MM.1S (cell line): ENCODE measurements around the gene NMNAT3.

Experiments
- DNase-seq: peaks from one replicate; pipeline ENCODE4 v3.0.0-alpha.2; 2015
- H2AFZ ChIP-seq: fragments of 300-600 bp; sonication (generic); 2 replicates; pipeline ENCODE4 v1.6.0; 2016; ENCODE audit warnings: antibody characterized with exemption, low read length
- H3F3A ChIP-seq: fragments of 300-600 bp; sonication (generic); 2 replicates; pipeline ENCODE4 v1.6.1; 2016; ENCODE audit warnings: mild to moderate bottlenecking, antibody characterized with exemption, low read length, moderate library complexity, mixed read lengths; ENCODE audit not compliant: insufficient read depth
- H3K27ac ChIP-seq: fragments of 300-600 bp; sonication (generic); 2 replicates; pipeline ENCODE4 v1.5.1; 2016; ENCODE audit warnings: mild to moderate bottlenecking, low read length
- H3K27me3 ChIP-seq: fragments of 300-600 bp; sonication (generic); replicated peaks from 2 replicates; pipeline ENCODE4 v1.6.0; 2016; ENCODE audit warnings: low read length; ENCODE audit not compliant: insufficient read depth
- H3K36me3 ChIP-seq: fragments of 300-600 bp; sonication (generic); replicated peaks from 2 replicates; pipeline ENCODE4 v1.6.1; 2016; ENCODE audit warnings: mild to moderate bottlenecking, low read length, mixed read lengths; ENCODE audit not compliant: insufficient read depth
- H3K4me1 ChIP-seq: fragments of 300-600 bp; sonication (generic); 2 replicates; pipeline ENCODE4 v1.6.1; 2016; ENCODE audit warnings: low read length, mixed read lengths
- H3K4me2 ChIP-seq: fragments of 300-600 bp; sonication (generic); 2 replicates; pipeline ENCODE4 v1.6.0; 2016; ENCODE audit warnings: low read depth, low read length
- H3K4me3 ChIP-seq: fragments of 300-600 bp; sonication (generic); 2 replicates; pipeline ENCODE4 v1.5.1; 2016; ENCODE audit warnings: low read length, mixed read lengths
- H3K79me2 ChIP-seq: fragments of 300-600 bp; sonication (generic); 2 replicates; pipeline ENCODE4 v1.6.1; 2016; ENCODE audit warnings: mixed run types, low read length, mixed read lengths
- H3K9ac ChIP-seq: fragments of 300-600 bp; sonication (generic); 2 replicates; pipeline ENCODE4 v1.6.1; 2016; ENCODE audit warnings: low read length, mixed read lengths
- H3K9me2 ChIP-seq: fragments of 300-600 bp; sonication (generic); replicated peaks from 2 replicates; pipeline ENCODE4 v1.6.1; 2016; ENCODE audit warnings: mild to moderate bottlenecking, low read length, mixed read lengths; ENCODE audit not compliant: insufficient read depth
- H3K9me3 ChIP-seq: fragments of 300-600 bp; sonication (generic); replicated peaks from 2 replicates; pipeline ENCODE4 v1.6.1; 2016; ENCODE audit warnings: mild to moderate bottlenecking, low read length, mixed read lengths; ENCODE audit not compliant: insufficient read depth
- H4K20me1 ChIP-seq: fragments of 300-600 bp; sonication (generic); 2 replicates; pipeline ENCODE4 v1.6.1; 2016; ENCODE audit warnings: mild to moderate bottlenecking, low read length, moderate library complexity, mixed read lengths; ENCODE audit not compliant: insufficient read depth
- EZH2 ChIP-seq: fragments of 300-600 bp; sonication (generic); optimal IDR thresholded peaks from 2 replicates; pipeline ENCODE3; 2017; ENCODE audit warnings: low read depth, mild to moderate bottlenecking, antibody characterized with exemption, low read length, mixed read lengths
- EZH2phosphoT487 ChIP-seq: fragments of 300-600 bp; sonication (generic); IDR thresholded peaks from 2 replicates; pipeline ENCODE4 v1.6.1; 2018; ENCODE audit warnings: antibody characterized with exemption, low read length
- TF ChIP-seq, protein P1 (sequence below): fragments of 300-600 bp; sonication (generic); IDR thresholded peaks from 2 replicates; pipeline ENCODE4 v1.5.1; 2016; ENCODE audit warnings: antibody characterized with exemption, low read length, mixed read lengths

Gene NMNAT3

DNA sequence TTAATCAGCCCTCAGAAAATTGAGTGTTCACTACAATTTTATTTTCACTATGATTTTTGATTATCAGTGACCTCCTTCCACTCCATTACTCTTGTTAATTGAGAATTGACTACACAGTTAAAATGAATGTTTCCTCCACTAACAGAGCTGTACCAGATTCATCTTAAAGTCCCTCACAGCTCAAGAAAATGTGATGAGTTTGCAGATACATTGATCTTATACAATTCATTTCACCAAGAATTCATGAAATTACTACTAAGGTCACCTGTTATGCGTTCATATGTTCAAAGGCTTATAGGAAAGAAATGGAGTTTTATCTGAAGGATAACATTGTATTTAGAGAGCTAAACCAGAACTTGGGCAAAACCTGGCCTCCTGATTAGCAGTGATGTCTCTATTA is 17.5 kb downstream of the NMNAT3 start:
- no peak overlapping the region for H3K4me3 ChIP-seq
- H3K4me1 ChIP-seq = no peaks in the 10 kb centered on the region
- no peaks in the 10 kb centered on the region for H3K9me2 ChIP-seq
- H3K4me2 ChIP-seq = no peak overlapping the region
- no peak overlapping the region for H2AFZ ChIP-seq
- no peaks in the 10 kb centered on the region for H3F3A ChIP-seq
- H3K27me3 ChIP-seq = no peaks in the 10 kb centered on the region
- DNase-seq = no peak
- H3K9me3 ChIP-seq = no peaks in the 10 kb centered on the region
- H4K20me1 ChIP-seq = no peaks in the 10 kb centered on the region
- no peaks in the 10 kb centered on the region for H3K79me2 ChIP-seq
- TF ChIP-seq, protein P1, sequence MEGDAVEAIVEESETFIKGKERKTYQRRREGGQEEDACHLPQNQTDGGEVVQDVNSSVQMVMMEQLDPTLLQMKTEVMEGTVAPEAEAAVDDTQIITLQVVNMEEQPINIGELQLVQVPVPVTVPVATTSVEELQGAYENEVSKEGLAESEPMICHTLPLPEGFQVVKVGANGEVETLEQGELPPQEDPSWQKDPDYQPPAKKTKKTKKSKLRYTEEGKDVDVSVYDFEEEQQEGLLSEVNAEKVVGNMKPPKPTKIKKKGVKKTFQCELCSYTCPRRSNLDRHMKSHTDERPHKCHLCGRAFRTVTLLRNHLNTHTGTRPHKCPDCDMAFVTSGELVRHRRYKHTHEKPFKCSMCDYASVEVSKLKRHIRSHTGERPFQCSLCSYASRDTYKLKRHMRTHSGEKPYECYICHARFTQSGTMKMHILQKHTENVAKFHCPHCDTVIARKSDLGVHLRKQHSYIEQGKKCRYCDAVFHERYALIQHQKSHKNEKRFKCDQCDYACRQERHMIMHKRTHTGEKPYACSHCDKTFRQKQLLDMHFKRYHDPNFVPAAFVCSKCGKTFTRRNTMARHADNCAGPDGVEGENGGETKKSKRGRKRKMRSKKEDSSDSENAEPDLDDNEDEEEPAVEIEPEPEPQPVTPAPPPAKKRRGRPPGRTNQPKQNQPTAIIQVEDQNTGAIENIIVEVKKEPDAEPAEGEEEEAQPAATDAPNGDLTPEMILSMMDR = no peak
- TF ChIP-seq EZH2 (no peak), EZH2phosphoT487 (no peak)
- H3K9ac ChIP-seq = no peak overlapping the region
- H3K27ac ChIP-seq = no peak overlapping the region
- H3K36me3 ChIP-seq = no peaks in the 10 kb centered on the region

DNA sequence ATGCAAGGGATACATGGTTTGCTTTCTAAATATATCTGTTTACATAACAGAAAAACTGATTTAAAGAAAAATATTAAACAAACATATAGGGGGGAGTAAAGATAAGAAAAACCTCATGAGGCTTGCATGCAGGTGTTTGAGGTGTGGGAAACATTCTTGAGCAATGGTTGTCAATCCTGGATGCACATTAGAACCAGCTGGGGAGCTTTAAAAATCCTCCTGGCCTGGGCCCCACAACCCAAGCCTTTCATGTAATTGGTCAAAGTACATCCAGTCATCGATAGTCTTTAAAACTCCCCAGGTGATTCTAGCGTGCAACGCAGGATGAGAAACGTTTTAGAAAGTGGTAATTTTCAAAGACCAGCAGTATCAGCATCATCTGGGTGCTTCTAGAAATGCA is 18.3 kb downstream of the NMNAT3 start:
- TF ChIP-seq, protein P1 = no peak
- TF ChIP-seq EZH2 = no peak
- TF ChIP-seq EZH2phosphoT487 = no peak
- Histone ChIP-seq H3K27me3 (no peaks in the 10 kb centered on the region), H3K36me3 (no peaks in the 10 kb centered on the region), H3K79me2 (no peaks in the 10 kb centered on the region), H4K20me1 (no peaks in the 10 kb centered on the region), H2AFZ (no peak overlapping the region), H3K27ac (no peak overlapping the region), H3K4me1 (no peaks in the 10 kb centered on the region), H3K9me3 (no peaks in the 10 kb centered on the region), H3K4me3 (no peak overlapping the region), H3K9ac (no peak overlapping the region), H3K4me2 (no peak overlapping the region), H3F3A (no peaks in the 10 kb centered on the region), H3K9me2 (no peaks in the 10 kb centered on the region)
- DNase-seq = no peak

DNA sequence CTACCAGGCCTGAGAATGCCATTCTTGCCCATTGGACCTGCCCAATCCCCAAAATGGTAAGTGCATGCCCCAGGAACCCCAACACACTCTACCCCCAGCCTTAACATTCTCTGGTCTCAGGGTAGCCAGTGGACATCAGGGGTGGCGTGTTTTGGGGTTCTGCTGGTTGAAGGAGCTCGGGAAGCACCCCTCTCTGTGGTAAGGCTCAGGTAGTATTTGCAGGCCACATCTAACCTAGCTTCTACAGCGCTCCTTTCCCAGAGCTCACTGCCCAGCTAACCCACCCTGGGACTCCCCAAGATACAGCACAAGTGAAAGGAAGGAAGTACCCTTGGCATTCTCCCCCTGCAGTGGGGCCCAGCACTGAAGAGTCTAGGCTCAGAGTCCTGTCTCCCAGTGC is 19.8 kb downstream of the NMNAT3 start:
- Histone ChIP-seq H3K9ac (no peak overlapping the region), H3K36me3 (no peaks in the 10 kb centered on the region), H3K27me3 (no peaks in the 10 kb centered on the region), H3K4me3 (no peak overlapping the region), H3K27ac (no peak overlapping the region), H3F3A (no peaks in the 10 kb centered on the region), H3K4me1 (no peaks in the 10 kb centered on the region), H2AFZ (no peak overlapping the region), H4K20me1 (no peaks in the 10 kb centered on the region), H3K9me2 (no peaks in the 10 kb centered on the region), H3K9me3 (no peaks in the 10 kb centered on the region), H3K4me2 (no peak overlapping the region), H3K79me2 (no peaks in the 10 kb centered on the region)
- DNase-seq = no peak
- TF ChIP-seq EZH2 = no peak
- TF ChIP-seq, protein P1 = no peak
- TF ChIP-seq EZH2phosphoT487 = no peak
